ENCODE results near the gene TRMT11.

Gene TRMT11

GRCh38 chr6:126033696-126034095 lies 47.4 kb downstream of the TRMT11 start:
- Histone ChIP-seq H3K27me3 (ENCODE audit: control insufficient read depth, insufficient read depth, low read length) (no peaks in the 10 kb centered on the region), H3K4me3 (ENCODE audit: low read length) (no peak overlapping the region), H3K4me1 (ENCODE audit: control insufficient read depth, insufficient read depth, low read length) (peaks cover 10% of the 10 kb centered on the region), H3K9ac (ENCODE audit: low read depth, low read length) (no peak overlapping the region), H3K36me3 (ENCODE audit: insufficient read depth, low read length) (no peaks in the 10 kb centered on the region), H3K9me3 (replicated peaks; ENCODE audit: low read length) (no peaks in the 10 kb centered on the region), H3K4me2 (ENCODE audit: low read length) (peak overlapping the region; percentile 35)

- Histone ChIP-seq H3K27me3 (ENCODE audit: control insufficient read depth, insufficient read depth, low read length) (no peaks in the 10 kb centered on the region), H3K9ac (ENCODE audit: low read depth, low read length) (no peak overlapping the region), H3K4me1 (ENCODE audit: control insufficient read depth, insufficient read depth, low read length) (peaks cover 17% of the 10 kb centered on the region), H3K4me3 (ENCODE audit: low read length) (no peak overlapping the region), H3K36me3 (ENCODE audit: insufficient read depth, low read length) (no peaks in the 10 kb centered on the region), H3K9me3 (replicated peaks; ENCODE audit: low read length) (no peaks in the 10 kb centered on the region), H3K4me2 (ENCODE audit: low read length) (no peak overlapping the region)
Observed at GRCh38 chr6:126034656-126035055, 48.3 kb downstream of the TRMT11 start.

GRCh38 chr6:126035764-126036163 lies 49.4 kb downstream of the TRMT11 start:
- Histone ChIP-seq H3K4me2 (ENCODE audit: low read length) (no peak overlapping the region), H3K9ac (ENCODE audit: low read depth, low read length) (no peak overlapping the region), H3K4me1 (ENCODE audit: control insufficient read depth, insufficient read depth, low read length) (peaks cover 28% of the 10 kb centered on the region), H3K9me3 (replicated peaks; ENCODE audit: low read length) (no peaks in the 10 kb centered on the region), H3K36me3 (ENCODE audit: insufficient read depth, low read length) (no peaks in the 10 kb centered on the region), H3K4me3 (ENCODE audit: low read length) (no peak overlapping the region), H3K27me3 (ENCODE audit: control insufficient read depth, insufficient read depth, low read length) (no peaks in the 10 kb centered on the region)

- Histone ChIP-seq H3K9ac (ENCODE audit: low read depth, low read length) (no peak overlapping the region), H3K4me1 (ENCODE audit: control insufficient read depth, insufficient read depth, low read length) (peaks cover 42% of the 10 kb centered on the region), H3K4me3 (ENCODE audit: low read length) (no peak overlapping the region), H3K4me2 (ENCODE audit: low read length) (no peak overlapping the region), H3K36me3 (ENCODE audit: insufficient read depth, low read length) (no peaks in the 10 kb centered on the region), H3K27me3 (ENCODE audit: control insufficient read depth, insufficient read depth, low read length) (no peaks in the 10 kb centered on the region), H3K9me3 (replicated peaks; ENCODE audit: low read length) (no peaks in the 10 kb centered on the region)
Observed at GRCh38 chr6:126038234-126038633, 51.9 kb downstream of the TRMT11 start.

- H3K27me3 ChIP-seq (ENCODE audit: control insufficient read depth, insufficient read depth, low read length): no peaks in the 10 kb centered on the region
- H3K36me3 ChIP-seq (ENCODE audit: insufficient read depth, low read length): no peaks in the 10 kb centered on the region
- H3K4me1 ChIP-seq (ENCODE audit: control insufficient read depth, insufficient read depth, low read length): peaks cover 34% of the 10 kb centered on the region
- H3K4me2 ChIP-seq (ENCODE audit: low read length): no peak overlapping the region
- H3K9me3 ChIP-seq (replicated peaks; ENCODE audit: low read length): no peaks in the 10 kb centered on the region
- H3K9ac ChIP-seq (ENCODE audit: low read depth, low read length): no peak overlapping the region
- no peak overlapping the region for H3K4me3 ChIP-seq (ENCODE audit: low read length)
Observed at GRCh38 chr6:126039284-126039683, 52.9 kb downstream of the TRMT11 start.

- H3K4me1 ChIP-seq (ENCODE audit: control insufficient read depth, insufficient read depth, low read length): peaks cover 34% of the 10 kb centered on the region
- H3K4me2 ChIP-seq (ENCODE audit: low read length): peak overlapping the region; percentile 38
- no peaks in the 10 kb centered on the region for H3K36me3 ChIP-seq (ENCODE audit: insufficient read depth, low read length)
- no peaks in the 10 kb centered on the region for H3K9me3 ChIP-seq (replicated peaks; ENCODE audit: low read length)
- no peak overlapping the region for H3K9ac ChIP-seq (ENCODE audit: low read depth, low read length)
- H3K4me3 ChIP-seq (ENCODE audit: low read length): no peak overlapping the region
- H3K27me3 ChIP-seq (ENCODE audit: control insufficient read depth, insufficient read depth, low read length): no peaks in the 10 kb centered on the region
Observed at GRCh38 chr6:126040394-126040793, 54.1 kb downstream of the TRMT11 start.

GRCh38 chr6:126040826-126041225 lies 54.5 kb downstream of the TRMT11 start:
- Histone ChIP-seq H3K9ac (ENCODE audit: low read depth, low read length) (no peak overlapping the region), H3K4me3 (ENCODE audit: low read length) (peak overlapping the region; percentile 4), H3K4me1 (ENCODE audit: control insufficient read depth, insufficient read depth, low read length) (peaks cover 34% of the 10 kb centered on the region), H3K36me3 (ENCODE audit: insufficient read depth, low read length) (no peaks in the 10 kb centered on the region), H3K4me2 (ENCODE audit: low read length) (peak overlapping the region; percentile 55), H3K9me3 (replicated peaks; ENCODE audit: low read length) (no peaks in the 10 kb centered on the region), H3K27me3 (ENCODE audit: control insufficient read depth, insufficient read depth, low read length) (no peaks in the 10 kb centered on the region)

GRCh38 chr6:126041516-126041915 lies 55.2 kb downstream of the TRMT11 start:
- Histone ChIP-seq H3K27me3 (ENCODE audit: control insufficient read depth, insufficient read depth, low read length) (no peaks in the 10 kb centered on the region), H3K4me1 (ENCODE audit: control insufficient read depth, insufficient read depth, low read length) (peaks cover 34% of the 10 kb centered on the region), H3K9me3 (replicated peaks; ENCODE audit: low read length) (no peaks in the 10 kb centered on the region), H3K36me3 (ENCODE audit: insufficient read depth, low read length) (no peaks in the 10 kb centered on the region), H3K4me3 (ENCODE audit: low read length) (no peak overlapping the region), H3K9ac (ENCODE audit: low read depth, low read length) (no peak overlapping the region), H3K4me2 (ENCODE audit: low read length) (peak overlapping the region; percentile 55)

GRCh38 chr6:126042001-126042419 lies 55.7 kb downstream of the TRMT11 start:
- H3K36me3 ChIP-seq (ENCODE audit: insufficient read depth, low read length): no peaks in the 10 kb centered on the region
- H3K4me1 ChIP-seq (ENCODE audit: control insufficient read depth, insufficient read depth, low read length): peaks cover 34% of the 10 kb centered on the region
- H3K9ac ChIP-seq (ENCODE audit: low read depth, low read length): no peak overlapping the region
- H3K27me3 ChIP-seq (ENCODE audit: control insufficient read depth, insufficient read depth, low read length): no peaks in the 10 kb centered on the region
- no peak overlapping the region for H3K4me3 ChIP-seq (ENCODE audit: low read length)
- no peak overlapping the region for H3K4me2 ChIP-seq (ENCODE audit: low read length)
- no peaks in the 10 kb centered on the region for H3K9me3 ChIP-seq (replicated peaks; ENCODE audit: low read length)

GRCh38 chr6:126047648-126048047 lies 61.3 kb downstream of the TRMT11 start:
- H3K27me3 ChIP-seq (ENCODE audit: control insufficient read depth, insufficient read depth, low read length): no peaks in the 10 kb centered on the region
- H3K4me3 ChIP-seq (ENCODE audit: low read length): no peak overlapping the region
- no peaks in the 10 kb centered on the region for H3K4me1 ChIP-seq (ENCODE audit: control insufficient read depth, insufficient read depth, low read length)
- H3K9ac ChIP-seq (ENCODE audit: low read depth, low read length): no peak overlapping the region
- H3K9me3 ChIP-seq (replicated peaks; ENCODE audit: low read length): no peaks in the 10 kb centered on the region
- H3K4me2 ChIP-seq (ENCODE audit: low read length): no peak overlapping the region
- H3K36me3 ChIP-seq (ENCODE audit: insufficient read depth, low read length): no peaks in the 10 kb centered on the region

GRCh38 chr6:126048635-126049034 lies 62.3 kb downstream of the TRMT11 start:
- Histone ChIP-seq H3K27me3 (ENCODE audit: control insufficient read depth, insufficient read depth, low read length) (no peaks in the 10 kb centered on the region), H3K4me2 (ENCODE audit: low read length) (no peak overlapping the region), H3K9me3 (replicated peaks; ENCODE audit: low read length) (no peaks in the 10 kb centered on the region), H3K4me1 (ENCODE audit: control insufficient read depth, insufficient read depth, low read length) (no peaks in the 10 kb centered on the region), H3K4me3 (ENCODE audit: low read length) (no peak overlapping the region), H3K36me3 (ENCODE audit: insufficient read depth, low read length) (no peaks in the 10 kb centered on the region), H3K9ac (ENCODE audit: low read depth, low read length) (no peak overlapping the region)

- no peak overlapping the region for H3K4me3 ChIP-seq (ENCODE audit: low read length)
Observed at GRCh38 chr6:126050795-126051194, 64.5 kb downstream of the TRMT11 start.

More at GRCh38 chr6:126050795-126051194, 64.5 kb downstream of the TRMT11 start:
- Histone ChIP-seq H3K4me2 (ENCODE audit: low read length) (no peak overlapping the region), H3K27me3 (ENCODE audit: control insufficient read depth, insufficient read depth, low read length) (no peaks in the 10 kb centered on the region), H3K9ac (ENCODE audit: low read depth, low read length) (no peak overlapping the region), H3K9me3 (replicated peaks; ENCODE audit: low read length) (no peaks in the 10 kb centered on the region), H3K36me3 (ENCODE audit: insufficient read depth, low read length) (no peaks in the 10 kb centered on the region), H3K4me1 (ENCODE audit: control insufficient read depth, insufficient read depth, low read length) (no peaks in the 10 kb centered on the region)

Data from skeletal muscle satellite cell (primary cell).